Endothelial cell of umbilical vein (primary cell): ENCODE data around the gene NEDD4L.

Experiments
- CTCF ChIP-seq, 2 donors: IDR thresholded peaks; 1 replicate in 1 of 2; 2 replicates in 1 of 2; pipeline ENCODE4 v1.5.1; 2011; ENCODE audit warnings: low read length in 2 of 2, mild to moderate bottlenecking in 2 of 2, moderate library complexity in 2 of 2, control low read depth in 1 of 2, inconsistent platforms in 1 of 2, low read depth in 1 of 2; ENCODE audit not compliant: insufficient read depth in 1 of 2; ENCODE audit errors: extremely low read depth in 1 of 2
- EZH2 ChIP-seq: IDR thresholded peaks from 2 replicates; pipeline ENCODE4 v1.6.1; 2012; ENCODE audit warnings: borderline replicate concordance, low read depth, mild to moderate bottlenecking, moderate library complexity, low read length, inconsistent platforms; ENCODE audit not compliant: severe bottlenecking
- JUN ChIP-seq: IDR thresholded peaks from 2 replicates; pipeline ENCODE4 v1.6.1; 2011; ENCODE audit warnings: borderline replicate concordance, low read depth; ENCODE audit not compliant: insufficient read length, insufficient read depth
- MYC ChIP-seq: IDR thresholded peaks from one replicate; pipeline ENCODE4 v1.6.1; 2011; ENCODE audit warnings: mild to moderate bottlenecking, low read depth, low read length
- POLR2A ChIP-seq: IDR thresholded peaks from 2 replicates; pipeline ENCODE4 v1.6.1; 2012; ENCODE audit warnings: low read depth, mild to moderate bottlenecking, control low read depth, low read length
- POLR2AphosphoS5 ChIP-seq: IDR thresholded peaks from 2 replicates; pipeline ENCODE4 v1.6.1; 2012; ENCODE audit warnings: low read depth, mild to moderate bottlenecking, control low read depth, low read length, moderate library complexity; ENCODE audit not compliant: insufficient read depth
- TF ChIP-seq, protein P1 (sequence below): IDR thresholded peaks from 2 replicates; pipeline ENCODE4 v1.6.1; 2011; ENCODE audit not compliant: insufficient read depth, insufficient read length

GRCh38 chr18:58178511-58178910 is 134.5 kb downstream of the NEDD4L start:
- TF ChIP-seq POLR2A (no peak), CTCF (IDR thresholded peaks at IDR 0.05; ENCODE audit: extremely low read depth in 1 of 2, insufficient read depth in 1 of 2, low read depth in 1 of 2, low read length in 2 of 2) (no peak), EZH2 (no peak), POLR2AphosphoS5 (no peak), MYC (no peak), JUN (no peak)
- TF ChIP-seq, protein P1, sequence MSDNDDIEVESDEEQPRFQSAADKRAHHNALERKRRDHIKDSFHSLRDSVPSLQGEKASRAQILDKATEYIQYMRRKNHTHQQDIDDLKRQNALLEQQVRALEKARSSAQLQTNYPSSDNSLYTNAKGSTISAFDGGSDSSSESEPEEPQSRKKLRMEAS = no peak
